ENCODE results near the gene KRTAP10-2.
"Not testable (repeated sequence)": the region's sequence is repeated elsewhere in the genome, so short reads cannot be mapped to it uniquely, and the experiment has no call there.

DNA sequence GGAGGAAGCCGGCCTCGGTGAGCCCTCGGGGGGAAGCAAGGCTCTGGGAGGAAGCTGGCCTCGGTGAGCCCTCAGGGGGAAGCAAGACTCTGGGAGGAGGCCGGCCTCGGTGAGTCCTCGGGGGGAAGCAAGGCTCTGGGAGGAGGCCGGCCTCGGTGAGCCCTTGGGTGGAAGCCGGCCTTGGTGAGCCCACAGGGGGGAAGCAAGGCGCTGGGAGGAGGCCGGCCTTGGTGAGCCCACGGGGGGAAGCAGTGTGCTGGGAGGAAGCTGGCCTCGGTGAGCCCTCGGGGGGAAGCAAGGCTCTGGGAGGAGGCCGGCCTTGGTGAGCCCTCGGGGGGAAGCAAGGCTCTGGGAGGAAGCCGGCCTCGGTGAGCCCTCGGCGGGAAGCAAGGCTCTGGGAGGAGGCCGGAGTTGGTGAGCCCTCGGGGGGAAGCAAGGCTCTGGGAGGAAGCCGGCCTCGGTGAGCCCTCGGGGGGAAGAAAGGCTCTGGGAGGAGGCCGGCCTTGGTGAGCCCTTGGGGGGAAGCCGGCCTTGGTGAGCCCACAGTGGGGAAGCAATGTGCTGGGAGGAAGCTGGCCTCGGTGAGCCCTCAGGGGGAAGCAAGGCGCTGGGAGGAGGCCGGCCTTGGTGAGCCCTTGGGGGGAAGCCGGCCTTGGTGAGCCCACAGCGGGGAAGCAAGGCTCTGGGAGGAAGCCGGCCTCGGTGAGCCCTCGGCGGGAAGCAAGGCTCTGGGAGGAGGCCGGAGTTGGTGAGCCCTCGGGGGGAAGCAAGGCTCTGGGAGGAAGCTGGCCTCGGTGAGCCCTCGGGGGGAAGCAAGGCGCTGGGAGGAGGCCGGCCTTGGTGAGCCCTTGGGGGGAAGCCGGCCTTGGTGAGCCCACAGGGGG lies 48.1 kb downstream of the KRTAP10-2 start:
- TF ChIP-seq, protein P1, sequence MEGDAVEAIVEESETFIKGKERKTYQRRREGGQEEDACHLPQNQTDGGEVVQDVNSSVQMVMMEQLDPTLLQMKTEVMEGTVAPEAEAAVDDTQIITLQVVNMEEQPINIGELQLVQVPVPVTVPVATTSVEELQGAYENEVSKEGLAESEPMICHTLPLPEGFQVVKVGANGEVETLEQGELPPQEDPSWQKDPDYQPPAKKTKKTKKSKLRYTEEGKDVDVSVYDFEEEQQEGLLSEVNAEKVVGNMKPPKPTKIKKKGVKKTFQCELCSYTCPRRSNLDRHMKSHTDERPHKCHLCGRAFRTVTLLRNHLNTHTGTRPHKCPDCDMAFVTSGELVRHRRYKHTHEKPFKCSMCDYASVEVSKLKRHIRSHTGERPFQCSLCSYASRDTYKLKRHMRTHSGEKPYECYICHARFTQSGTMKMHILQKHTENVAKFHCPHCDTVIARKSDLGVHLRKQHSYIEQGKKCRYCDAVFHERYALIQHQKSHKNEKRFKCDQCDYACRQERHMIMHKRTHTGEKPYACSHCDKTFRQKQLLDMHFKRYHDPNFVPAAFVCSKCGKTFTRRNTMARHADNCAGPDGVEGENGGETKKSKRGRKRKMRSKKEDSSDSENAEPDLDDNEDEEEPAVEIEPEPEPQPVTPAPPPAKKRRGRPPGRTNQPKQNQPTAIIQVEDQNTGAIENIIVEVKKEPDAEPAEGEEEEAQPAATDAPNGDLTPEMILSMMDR (IDR thresholded peaks at IDR 0.05), result not testable (repeated sequence)
- TF ChIP-seq POLR2A (IDR thresholded peaks at IDR 0.05), result not testable (repeated sequence)
